ENCODE data around the gene LMOD3.

DNA sequence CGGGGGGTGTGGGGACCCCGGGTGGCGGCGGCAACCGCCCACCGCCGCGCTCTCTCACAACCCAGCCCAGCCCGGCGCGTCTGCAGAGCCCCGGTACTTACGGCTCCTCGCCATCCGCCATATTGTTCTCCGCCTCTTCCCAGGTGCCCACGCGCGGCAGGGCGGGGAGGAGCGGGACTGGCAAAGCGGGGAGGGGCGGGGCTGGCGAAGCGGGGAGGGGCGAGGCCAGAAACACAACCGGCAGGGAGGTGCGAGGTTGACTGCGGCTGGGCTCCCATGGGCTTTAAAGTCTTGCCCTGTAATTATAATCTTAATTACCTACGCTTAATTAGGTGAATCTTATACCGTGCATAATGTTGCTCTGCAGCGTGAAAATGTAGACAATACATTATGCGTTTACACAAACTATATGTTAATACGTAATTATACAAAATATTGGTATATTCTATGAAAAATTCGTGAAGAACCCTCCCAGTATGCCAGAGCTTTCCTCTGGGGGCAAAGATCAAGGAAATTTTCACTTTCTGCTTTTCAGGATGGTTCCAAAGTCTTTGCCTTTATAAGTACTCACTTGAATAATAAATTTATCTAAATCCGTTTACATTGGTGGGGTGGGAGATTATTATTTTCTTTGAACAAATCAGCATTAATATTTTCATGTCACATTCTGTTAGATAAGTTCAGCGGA lies 42.0 kb downstream of the LMOD3 start, which contains the start of gene UBA3:
- peak in 1 of 2 donors; percentile 77 for TF ChIP-seq POLR2A (IDR thresholded peaks at IDR 0.05)
- TF ChIP-seq, protein P1, sequence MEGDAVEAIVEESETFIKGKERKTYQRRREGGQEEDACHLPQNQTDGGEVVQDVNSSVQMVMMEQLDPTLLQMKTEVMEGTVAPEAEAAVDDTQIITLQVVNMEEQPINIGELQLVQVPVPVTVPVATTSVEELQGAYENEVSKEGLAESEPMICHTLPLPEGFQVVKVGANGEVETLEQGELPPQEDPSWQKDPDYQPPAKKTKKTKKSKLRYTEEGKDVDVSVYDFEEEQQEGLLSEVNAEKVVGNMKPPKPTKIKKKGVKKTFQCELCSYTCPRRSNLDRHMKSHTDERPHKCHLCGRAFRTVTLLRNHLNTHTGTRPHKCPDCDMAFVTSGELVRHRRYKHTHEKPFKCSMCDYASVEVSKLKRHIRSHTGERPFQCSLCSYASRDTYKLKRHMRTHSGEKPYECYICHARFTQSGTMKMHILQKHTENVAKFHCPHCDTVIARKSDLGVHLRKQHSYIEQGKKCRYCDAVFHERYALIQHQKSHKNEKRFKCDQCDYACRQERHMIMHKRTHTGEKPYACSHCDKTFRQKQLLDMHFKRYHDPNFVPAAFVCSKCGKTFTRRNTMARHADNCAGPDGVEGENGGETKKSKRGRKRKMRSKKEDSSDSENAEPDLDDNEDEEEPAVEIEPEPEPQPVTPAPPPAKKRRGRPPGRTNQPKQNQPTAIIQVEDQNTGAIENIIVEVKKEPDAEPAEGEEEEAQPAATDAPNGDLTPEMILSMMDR (IDR thresholded peaks at IDR 0.05) = no peak
